HEK293 (cell line): ENCODE results near the gene PROB1.

Experiments
- CTCF ChIA-PET: fragments of 350-600 bp; formaldehyde crosslinking; extraction: SDS; loops from one replicate; lab custom pipeline; 2021; ENCODE audit warnings: antibody characterized with exemption; lab: Yijun Ruan, JAX
- POLR2A ChIA-PET: fragments of 300-600 bp; formaldehyde crosslinking; extraction: SDS; loops from one replicate; lab custom pipeline; 2020; ENCODE audit warnings: antibody characterized with exemption, inconsistent platforms; lab: Yijun Ruan, JAX
- H3K27ac ChIP-seq: fragments of 200-500 bp; sonication (Bioruptor generic); 2 replicates; pipeline ENCODE4 v1.5.1; 2014; ENCODE audit warnings: low read depth, low read length, control low read depth, inconsistent platforms; ENCODE audit errors: extremely low read depth
- H3K36me3 ChIP-seq, 2 experiments: fragments of 200-500 bp in 1 of 2; sonication (Bioruptor generic) in 1 of 2; 1 replicate in 1 of 2; 2 replicates in 1 of 2; pipeline ENCODE4 v1.5.1; 2014 to 2017; ENCODE audit warnings: inconsistent platforms in 2 of 2, low read length in 2 of 2; ENCODE audit not compliant: control insufficient read depth in 2 of 2, insufficient read depth in 1 of 2
- H3K4me1 ChIP-seq: fragments of 200-500 bp; sonication (Bioruptor generic); 2 replicates; pipeline ENCODE4 v1.5.1; 2014; ENCODE audit warnings: mild to moderate bottlenecking, low read length, inconsistent platforms; ENCODE audit not compliant: control insufficient read depth, insufficient read depth
- H3K4me3 ChIP-seq: 2 replicates; pipeline ENCODE4 v1.5.1; 2011; ENCODE audit warnings: low read depth, mild to moderate bottlenecking, control low read depth, low read length, moderate library complexity
- H3K9me3 ChIP-seq: fragments of 200-500 bp; sonication (Bioruptor generic); 2 replicates; pipeline ENCODE4 v1.5.1; 2014; ENCODE audit warnings: low read depth, low read length, inconsistent platforms; ENCODE audit not compliant: control insufficient read depth, insufficient read depth
- ZBTB20 ChIP-seq: fragments of 450-650 bp; formaldehyde crosslinking; IDR thresholded peaks from 2 replicates; pipeline ENCODE4 v1.5.1; 2016; ENCODE audit warnings: missing biosample characterization, missing genetic modification characterization
- ZNF155 ChIP-seq: fragments of 450-650 bp; formaldehyde crosslinking; IDR thresholded peaks from 2 replicates; pipeline ENCODE4 v1.5.1; 2016; ENCODE audit warnings: missing biosample characterization, missing genetic modification characterization
- ZNF175 ChIP-seq: fragments of 450-650 bp; formaldehyde crosslinking; IDR thresholded peaks from 2 replicates; pipeline ENCODE4 v1.5.1; 2016; ENCODE audit warnings: missing biosample characterization, missing genetic modification characterization
- ZNF214 ChIP-seq: fragments of 450-650 bp; formaldehyde crosslinking; IDR thresholded peaks from 2 replicates; pipeline ENCODE4 v1.5.1; 2017; ENCODE audit warnings: missing biosample characterization, mild to moderate bottlenecking, missing genetic modification characterization, borderline replicate concordance
- ZNF335 ChIP-seq: fragments of 450-650 bp; formaldehyde crosslinking; conservative IDR thresholded peaks from 2 replicates; pipeline ENCODE4 v1.5.1; 2016; ENCODE audit warnings: missing biosample characterization, missing genetic modification characterization
- ZNF561 ChIP-seq: fragments of 450-650 bp; IDR thresholded peaks from 2 replicates; pipeline ENCODE4 v1.5.1; 2018; ENCODE audit warnings: missing biosample characterization, missing genetic modification characterization, borderline replicate concordance
- ZNF768 ChIP-seq: fragments of 450-650 bp; formaldehyde crosslinking; IDR thresholded peaks from 2 replicates; pipeline ENCODE4 v1.5.1; 2018; ENCODE audit warnings: missing biosample characterization, mild to moderate bottlenecking, missing genetic modification characterization
- TF ChIP-seq, protein P1 (sequence below): fragments of 450-650 bp; formaldehyde crosslinking; IDR thresholded peaks from 2 replicates; pipeline ENCODE4 v1.5.1; 2017; ENCODE audit warnings: missing biosample characterization, missing genetic modification characterization
- TF ChIP-seq, protein P2 (sequence below): fragments of 450-650 bp; formaldehyde crosslinking; conservative IDR thresholded peaks from 2 replicates; pipeline ENCODE4 v1.5.1; 2016; ENCODE audit warnings: low read depth, missing biosample characterization, missing genetic modification characterization
- TF ChIP-seq, protein P3 (sequence below): fragments of 450-650 bp; formaldehyde crosslinking; IDR thresholded peaks from 2 replicates; pipeline ENCODE4 v1.5.1; 2016; ENCODE audit warnings: missing biosample characterization, missing genetic modification characterization
- TF ChIP-seq, protein P4 (sequence below): fragments of 450-650 bp; formaldehyde crosslinking; IDR thresholded peaks from 2 replicates; pipeline ENCODE4 v1.5.1; 2016; ENCODE audit warnings: missing biosample characterization, missing genetic modification characterization

The PROB1 gene

DNA sequence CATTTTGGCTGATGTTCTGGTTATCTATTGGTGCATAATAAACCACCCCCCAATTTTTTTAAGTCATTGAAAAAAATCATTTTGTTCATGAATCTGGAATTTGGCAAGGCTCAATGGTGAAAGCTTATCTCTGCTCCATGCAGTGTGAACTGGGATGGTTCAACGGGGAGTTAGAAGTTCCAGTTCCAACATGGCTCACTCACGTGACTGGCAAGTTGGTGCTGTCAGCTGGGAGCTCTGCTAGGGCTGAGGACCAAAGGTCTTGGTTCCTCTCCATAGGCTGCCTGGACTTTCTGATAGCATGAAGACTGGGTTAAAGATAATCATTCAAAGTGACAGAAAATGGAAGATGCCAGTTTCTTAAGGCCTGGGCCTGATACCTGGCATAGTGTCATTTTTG, 12.1 kb upstream of the PROB1 start (continued):
- TF ChIP-seq, protein P1, sequence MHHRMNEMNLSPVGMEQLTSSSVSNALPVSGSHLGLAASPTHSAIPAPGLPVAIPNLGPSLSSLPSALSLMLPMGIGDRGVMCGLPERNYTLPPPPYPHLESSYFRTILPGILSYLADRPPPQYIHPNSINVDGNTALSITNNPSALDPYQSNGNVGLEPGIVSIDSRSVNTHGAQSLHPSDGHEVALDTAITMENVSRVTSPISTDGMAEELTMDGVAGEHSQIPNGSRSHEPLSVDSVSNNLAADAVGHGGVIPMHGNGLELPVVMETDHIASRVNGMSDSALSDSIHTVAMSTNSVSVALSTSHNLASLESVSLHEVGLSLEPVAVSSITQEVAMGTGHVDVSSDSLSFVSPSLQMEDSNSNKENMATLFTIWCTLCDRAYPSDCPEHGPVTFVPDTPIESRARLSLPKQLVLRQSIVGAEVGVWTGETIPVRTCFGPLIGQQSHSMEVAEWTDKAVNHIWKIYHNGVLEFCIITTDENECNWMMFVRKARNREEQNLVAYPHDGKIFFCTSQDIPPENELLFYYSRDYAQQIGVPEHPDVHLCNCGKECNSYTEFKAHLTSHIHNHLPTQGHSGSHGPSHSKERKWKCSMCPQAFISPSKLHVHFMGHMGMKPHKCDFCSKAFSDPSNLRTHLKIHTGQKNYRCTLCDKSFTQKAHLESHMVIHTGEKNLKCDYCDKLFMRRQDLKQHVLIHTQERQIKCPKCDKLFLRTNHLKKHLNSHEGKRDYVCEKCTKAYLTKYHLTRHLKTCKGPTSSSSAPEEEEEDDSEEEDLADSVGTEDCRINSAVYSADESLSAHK (tag by site-specific recombination) = no peak

DNA sequence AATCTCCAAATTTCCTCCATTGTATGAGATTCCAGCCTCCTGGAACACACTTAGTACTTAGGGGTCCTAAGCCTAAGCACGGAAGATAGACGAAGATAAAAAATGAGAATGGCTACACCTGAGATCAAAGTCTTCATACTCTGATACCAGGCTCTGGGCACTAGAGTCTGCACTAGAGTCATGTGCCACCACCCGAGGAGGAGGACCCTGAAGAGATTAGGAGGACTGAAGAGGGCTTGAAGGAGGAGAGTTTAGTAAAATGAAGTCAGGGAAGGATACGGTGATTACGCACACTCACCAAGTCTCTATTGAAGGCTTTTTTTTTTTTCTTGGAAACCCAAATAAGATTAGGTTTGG, 9.6 kb upstream of the PROB1 start:
- Histone ChIP-seq H3K4me3 (no peak overlapping the region; the same call in 1 of the 2 replicates), H3K27ac (peak overlapping the region; percentile 82), H3K4me1 (peaks cover 5% of the 10 kb centered on the region; the same call in 1 of the 2 replicates), H3K36me3 (peaks cover 0 to 12% of the 10 kb centered on the region in 2 experiments; a peak in 2 of 3 replicates), H3K9me3 (no peaks in the 10 kb centered on the region)
- TF ChIP-seq ZBTB20 (tag by site-specific recombination) = peak; percentile 13; the same call in 1 of the 2 replicates
- TF ChIP-seq, protein P2, sequence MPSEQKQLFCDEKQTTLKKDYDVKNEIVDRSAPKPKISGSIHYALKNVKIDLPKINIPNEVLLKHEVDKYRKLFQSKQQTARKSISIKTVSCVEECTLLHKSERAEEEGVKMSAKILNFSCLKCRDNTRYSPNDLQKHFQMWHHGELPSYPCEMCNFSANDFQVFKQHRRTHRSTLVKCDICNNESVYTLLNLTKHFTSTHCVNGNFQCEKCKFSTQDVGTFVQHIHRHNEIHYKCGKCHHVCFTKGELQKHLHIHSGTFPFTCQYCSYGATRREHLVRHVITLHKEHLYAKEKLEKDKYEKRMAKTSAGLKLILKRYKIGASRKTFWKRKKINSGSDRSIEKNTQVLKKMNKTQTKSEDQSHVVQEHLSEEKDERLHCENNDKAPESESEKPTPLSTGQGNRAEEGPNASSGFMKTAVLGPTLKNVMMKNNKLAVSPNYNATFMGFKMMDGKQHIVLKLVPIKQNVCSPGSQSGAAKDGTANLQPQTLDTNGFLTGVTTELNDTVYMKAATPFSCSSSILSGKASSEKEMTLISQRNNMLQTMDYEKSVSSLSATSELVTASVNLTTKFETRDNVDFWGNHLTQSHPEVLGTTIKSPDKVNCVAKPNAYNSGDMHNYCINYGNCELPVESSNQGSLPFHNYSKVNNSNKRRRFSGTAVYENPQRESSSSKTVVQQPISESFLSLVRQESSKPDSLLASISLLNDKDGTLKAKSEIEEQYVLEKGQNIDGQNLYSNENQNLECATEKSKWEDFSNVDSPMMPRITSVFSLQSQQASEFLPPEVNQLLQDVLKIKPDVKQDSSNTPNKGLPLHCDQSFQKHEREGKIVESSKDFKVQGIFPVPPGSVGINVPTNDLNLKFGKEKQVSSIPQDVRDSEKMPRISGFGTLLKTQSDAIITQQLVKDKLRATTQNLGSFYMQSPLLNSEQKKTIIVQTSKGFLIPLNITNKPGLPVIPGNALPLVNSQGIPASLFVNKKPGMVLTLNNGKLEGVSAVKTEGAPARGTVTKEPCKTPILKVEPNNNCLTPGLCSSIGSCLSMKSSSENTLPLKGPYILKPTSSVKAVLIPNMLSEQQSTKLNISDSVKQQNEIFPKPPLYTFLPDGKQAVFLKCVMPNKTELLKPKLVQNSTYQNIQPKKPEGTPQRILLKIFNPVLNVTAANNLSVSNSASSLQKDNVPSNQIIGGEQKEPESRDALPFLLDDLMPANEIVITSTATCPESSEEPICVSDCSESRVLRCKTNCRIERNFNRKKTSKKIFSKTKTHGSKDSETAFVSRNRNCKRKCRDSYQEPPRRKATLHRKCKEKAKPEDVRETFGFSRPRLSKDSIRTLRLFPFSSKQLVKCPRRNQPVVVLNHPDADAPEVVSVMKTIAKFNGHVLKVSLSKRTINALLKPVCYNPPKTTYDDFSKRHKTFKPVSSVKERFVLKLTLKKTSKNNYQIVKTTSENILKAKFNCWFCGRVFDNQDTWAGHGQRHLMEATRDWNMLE (tag by site-specific recombination) = no peak
- TF ChIP-seq, protein P3, sequence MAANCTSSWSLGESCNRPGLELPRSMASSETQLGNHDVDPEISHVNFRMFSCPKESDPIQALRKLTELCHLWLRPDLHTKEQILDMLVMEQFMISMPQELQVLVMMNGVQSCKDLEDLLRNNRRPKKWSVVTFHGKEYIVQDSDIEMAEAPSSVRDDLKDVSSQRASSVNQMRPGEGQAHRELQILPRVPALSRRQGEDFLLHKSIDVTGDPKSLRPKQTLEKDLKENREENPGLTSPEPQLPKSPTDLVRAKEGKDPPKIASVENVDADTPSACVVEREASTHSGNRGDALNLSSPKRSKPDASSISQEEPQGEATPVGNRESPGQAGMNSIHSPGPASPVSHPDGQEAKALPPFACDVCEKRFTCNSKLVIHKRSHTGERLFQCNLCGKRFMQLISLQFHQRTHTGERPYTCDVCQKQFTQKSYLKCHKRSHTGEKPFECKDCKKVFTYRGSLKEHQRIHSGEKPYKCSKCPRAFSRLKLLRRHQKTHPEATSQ (tag by site-specific recombination) = no peak
- no peak for TF ChIP-seq ZNF155 (tag by site-specific recombination)
- TF ChIP-seq ZNF768 (tag by site-specific recombination) = no peak
- no peak for TF ChIP-seq ZNF175 (tag by site-specific recombination)
- no peak for TF ChIP-seq ZNF214
- TF ChIP-seq, protein P4, sequence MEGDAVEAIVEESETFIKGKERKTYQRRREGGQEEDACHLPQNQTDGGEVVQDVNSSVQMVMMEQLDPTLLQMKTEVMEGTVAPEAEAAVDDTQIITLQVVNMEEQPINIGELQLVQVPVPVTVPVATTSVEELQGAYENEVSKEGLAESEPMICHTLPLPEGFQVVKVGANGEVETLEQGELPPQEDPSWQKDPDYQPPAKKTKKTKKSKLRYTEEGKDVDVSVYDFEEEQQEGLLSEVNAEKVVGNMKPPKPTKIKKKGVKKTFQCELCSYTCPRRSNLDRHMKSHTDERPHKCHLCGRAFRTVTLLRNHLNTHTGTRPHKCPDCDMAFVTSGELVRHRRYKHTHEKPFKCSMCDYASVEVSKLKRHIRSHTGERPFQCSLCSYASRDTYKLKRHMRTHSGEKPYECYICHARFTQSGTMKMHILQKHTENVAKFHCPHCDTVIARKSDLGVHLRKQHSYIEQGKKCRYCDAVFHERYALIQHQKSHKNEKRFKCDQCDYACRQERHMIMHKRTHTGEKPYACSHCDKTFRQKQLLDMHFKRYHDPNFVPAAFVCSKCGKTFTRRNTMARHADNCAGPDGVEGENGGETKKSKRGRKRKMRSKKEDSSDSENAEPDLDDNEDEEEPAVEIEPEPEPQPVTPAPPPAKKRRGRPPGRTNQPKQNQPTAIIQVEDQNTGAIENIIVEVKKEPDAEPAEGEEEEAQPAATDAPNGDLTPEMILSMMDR (tag by site-specific recombination) = peak; percentile 14; the same call in 1 of the 2 replicates
- 0 out of 2 replicates have a peak, but pooled peaks have one; percentile 47 for TF ChIP-seq ZNF335 (tag by site-specific recombination)
- 0 out of 2 replicates have a peak, but pooled peaks have one; percentile 12 for TF ChIP-seq ZNF561 (tag by site-specific recombination)
- CTCF ChIA-PET = interaction anchor here (0.6 to 1.2 kb wide), 4 partner anchors 12 to 459 kb away, joined by 3 to 4 read pairs (median 4); no protein-coding TSS in a partner anchor
- POLR2A ChIA-PET = interaction anchor here (0.7 to 2.3 kb wide), 3 partner anchors 35 to 206 kb away, joined by 4 to 8 read pairs (median 4); partner anchors contain the start of genes DNAJC18, SIL1 and UBE2D2
